Coronary artery (tissue), 2 donors: Measurements from ENCODE around the gene CDV3.
"Not testable (repeated sequence)": the region's sequence is repeated elsewhere in the genome, so short reads cannot be mapped to it uniquely, and the experiment has no call there.

Experiments used
- DNase-seq: peaks from one replicate; pipeline ENCODE4 v3.0.0-alpha.2; 2017; ENCODE audit warnings: low spot score
- H3K27ac ChIP-seq, 2 donors: fragments of 200-600 bp; sonication (generic); one replicate each; pipeline ENCODE4 v1.5.1; 2016 to 2019
- H3K4me3 ChIP-seq: fragments of 200-600 bp; sonication (generic); 2 replicates; pipeline ENCODE4 v1.5.1; 2016; ENCODE audit warnings: mild to moderate bottlenecking, moderate library complexity
- CTCF ChIP-seq: fragments of 200-600 bp; sonication (generic); IDR thresholded peaks from one replicate; pipeline ENCODE4 v1.5.1; 2019; ENCODE audit warnings: antibody characterized with exemption

CDV3 gene

GRCh38 chr3:133548090-133548489 lies 25.4 kb upstream of the CDV3 start:
- Histone ChIP-seq H3K4me3 (no peak overlapping the region), H3K27ac (peak overlapping the region in 1 of 2 donors; percentile 83)
- no peak for TF ChIP-seq CTCF
- DNase-seq: peak; percentile 17

GRCh38 chr3:133549565-133549964 lies 23.9 kb upstream of the CDV3 start:
- DNase-seq: peak; percentile 9
- no peak for TF ChIP-seq CTCF
- H3K4me3 ChIP-seq: no peak overlapping the region
- H3K27ac ChIP-seq: no peak overlapping the region

GRCh38 chr3:133551589-133551988 lies 21.9 kb upstream of the CDV3 start:
- H3K27ac ChIP-seq, DNase-seq, H3K4me3 ChIP-seq: not testable (repeated sequence)

- Histone ChIP-seq H3K4me3 (no peak overlapping the region), H3K27ac (no peak overlapping the region)
- no peak for TF ChIP-seq CTCF
- DNase-seq: no peak
These were observed 11.8 kb upstream of the CDV3 start for GRCh38 chr3:133561679-133562078.

- H3K27ac ChIP-seq: no peak overlapping the region
- DNase-seq: no peak
- TF ChIP-seq CTCF: no peak
- H3K4me3 ChIP-seq: no peak overlapping the region
These were observed 11.1 kb upstream of the CDV3 start for GRCh38 chr3:133562376-133562775.

- no peak for DNase-seq
- TF ChIP-seq CTCF: no peak
- Histone ChIP-seq H3K4me3 (no peak overlapping the region), H3K27ac (no peak overlapping the region)
These were observed 10.3 kb upstream of the CDV3 start for GRCh38 chr3:133563186-133563591.

GRCh38 chr3:133563816-133564215 lies 9.7 kb upstream of the CDV3 start:
- DNase-seq: no peak
- no peak overlapping the region for H3K4me3 ChIP-seq
- no peak overlapping the region for H3K27ac ChIP-seq
- TF ChIP-seq CTCF: no peak
